DOHH2 (cell line): ENCODE measurements around the gene PRMT7.

Source experiments
- EZH2phosphoT487 ChIP-seq: fragments of 200-600 bp; sonication (generic); IDR thresholded peaks from 2 replicates; pipeline ENCODE4 v1.6.1; 2017; ENCODE audit warnings: borderline replicate concordance, mild to moderate bottlenecking, antibody characterized with exemption, low read length, moderate library complexity, mixed read lengths
- TF ChIP-seq, protein P1 (sequence below): fragments of 200-600 bp; sonication (generic); IDR thresholded peaks from one replicate; pipeline ENCODE4 v1.5.1; 2014; ENCODE audit warnings: antibody characterized with exemption, mild to moderate bottlenecking, low read depth, low read length; ENCODE audit not compliant: poor library complexity, severe bottlenecking

DNA sequence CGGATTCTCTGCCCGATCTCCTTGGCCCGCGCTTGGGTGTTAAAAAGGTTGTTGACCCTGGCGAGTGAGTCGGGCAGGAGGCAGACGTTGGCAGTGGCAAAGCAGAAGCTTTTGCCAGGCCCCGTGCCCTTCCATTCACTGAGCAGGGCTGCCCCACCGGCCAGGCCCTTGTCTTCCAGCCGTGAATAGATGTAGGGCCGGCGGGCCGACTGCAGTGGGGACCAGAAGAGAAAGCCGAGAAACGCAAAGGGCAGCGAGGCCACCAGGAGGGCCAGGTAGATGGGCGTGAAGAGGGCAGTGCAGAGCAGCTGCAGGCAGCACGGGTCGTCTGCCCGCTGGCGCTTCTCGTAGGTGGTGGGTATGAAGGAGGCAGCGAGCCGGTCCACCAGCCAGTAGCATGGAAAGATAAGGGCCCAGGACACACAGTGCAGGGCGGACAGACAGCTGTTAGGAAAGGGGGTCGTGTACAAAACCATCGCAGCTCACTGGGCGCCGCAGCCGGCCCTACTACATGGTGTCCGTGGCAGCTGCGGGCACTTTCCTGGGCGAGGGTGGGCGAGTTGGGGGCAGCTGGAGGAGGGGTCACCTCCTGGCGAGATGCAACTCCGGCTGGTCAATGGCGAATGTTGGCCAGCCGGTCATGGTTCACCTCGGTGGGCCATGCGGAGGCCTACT is 61.0 kb downstream of the PRMT7 start:
- TF ChIP-seq, protein P1, sequence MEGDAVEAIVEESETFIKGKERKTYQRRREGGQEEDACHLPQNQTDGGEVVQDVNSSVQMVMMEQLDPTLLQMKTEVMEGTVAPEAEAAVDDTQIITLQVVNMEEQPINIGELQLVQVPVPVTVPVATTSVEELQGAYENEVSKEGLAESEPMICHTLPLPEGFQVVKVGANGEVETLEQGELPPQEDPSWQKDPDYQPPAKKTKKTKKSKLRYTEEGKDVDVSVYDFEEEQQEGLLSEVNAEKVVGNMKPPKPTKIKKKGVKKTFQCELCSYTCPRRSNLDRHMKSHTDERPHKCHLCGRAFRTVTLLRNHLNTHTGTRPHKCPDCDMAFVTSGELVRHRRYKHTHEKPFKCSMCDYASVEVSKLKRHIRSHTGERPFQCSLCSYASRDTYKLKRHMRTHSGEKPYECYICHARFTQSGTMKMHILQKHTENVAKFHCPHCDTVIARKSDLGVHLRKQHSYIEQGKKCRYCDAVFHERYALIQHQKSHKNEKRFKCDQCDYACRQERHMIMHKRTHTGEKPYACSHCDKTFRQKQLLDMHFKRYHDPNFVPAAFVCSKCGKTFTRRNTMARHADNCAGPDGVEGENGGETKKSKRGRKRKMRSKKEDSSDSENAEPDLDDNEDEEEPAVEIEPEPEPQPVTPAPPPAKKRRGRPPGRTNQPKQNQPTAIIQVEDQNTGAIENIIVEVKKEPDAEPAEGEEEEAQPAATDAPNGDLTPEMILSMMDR, result no peak
- TF ChIP-seq EZH2phosphoT487, result no peak
